GM18909 (cell line): Measurements from ENCODE around the gene COL20A1.
"Not testable (repeated sequence)": the region's sequence is repeated elsewhere in the genome, so short reads cannot be mapped to it uniquely, and the experiment has no call there.

Source experiments
- ATAC-seq: cut with Tn5 transposase; IDR thresholded peaks from one replicate; pipeline ENCODE4 v1.9.1; 2021; ENCODE audit warnings: mild to moderate bottlenecking; ENCODE audit not compliant: unreplicated experiment, poor library complexity

Gene COL20A1

GRCh38 chr20:63329331-63330083 is 36.5 kb downstream of the COL20A1 start:
- ATAC-seq: no peak

DNA sequence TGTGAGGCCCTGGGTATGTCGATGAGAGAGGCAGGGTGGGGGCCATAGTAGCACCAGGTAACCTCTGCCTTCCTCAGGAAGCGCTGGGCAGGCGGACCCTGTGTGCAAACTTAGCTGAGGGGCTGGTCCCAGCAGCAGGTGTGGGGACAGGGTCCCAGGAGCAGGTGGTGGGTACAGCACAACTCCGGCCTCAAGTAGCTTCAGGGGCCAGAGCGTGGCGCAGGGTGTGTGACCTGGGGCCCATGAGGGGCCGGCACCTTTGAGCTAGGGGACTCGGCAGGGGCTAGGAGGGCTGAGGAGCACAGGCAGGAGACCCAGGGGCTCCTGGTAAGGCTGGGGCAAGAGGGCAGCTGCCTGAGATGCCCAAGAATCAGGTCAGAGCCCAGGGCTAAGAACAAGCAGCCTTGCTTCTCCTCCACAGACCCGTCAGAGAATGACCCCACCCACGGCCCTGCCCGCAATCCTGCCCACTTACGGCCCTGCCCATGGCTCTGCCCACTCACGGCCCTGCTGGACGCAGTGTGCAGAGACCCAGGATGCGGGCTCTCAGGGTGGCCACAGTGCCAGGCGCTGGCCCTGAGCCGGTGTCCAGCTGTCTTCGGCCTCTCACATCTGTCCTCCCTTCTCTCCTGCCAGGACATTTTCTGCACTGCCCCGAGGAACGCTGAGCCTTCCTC is 37.2 kb downstream of the COL20A1 start:
- ATAC-seq: no peak

- no peak for ATAC-seq
Observed at GRCh38 chr20:63330940-63331339, 38.0 kb downstream of the COL20A1 start.

GRCh38 chr20:63331741-63332400 is 38.9 kb downstream of the COL20A1 start:
- no peak for ATAC-seq

- ATAC-seq: no peak
Observed at GRCh38 chr20:63332488-63333240, 39.7 kb downstream of the COL20A1 start.

DNA sequence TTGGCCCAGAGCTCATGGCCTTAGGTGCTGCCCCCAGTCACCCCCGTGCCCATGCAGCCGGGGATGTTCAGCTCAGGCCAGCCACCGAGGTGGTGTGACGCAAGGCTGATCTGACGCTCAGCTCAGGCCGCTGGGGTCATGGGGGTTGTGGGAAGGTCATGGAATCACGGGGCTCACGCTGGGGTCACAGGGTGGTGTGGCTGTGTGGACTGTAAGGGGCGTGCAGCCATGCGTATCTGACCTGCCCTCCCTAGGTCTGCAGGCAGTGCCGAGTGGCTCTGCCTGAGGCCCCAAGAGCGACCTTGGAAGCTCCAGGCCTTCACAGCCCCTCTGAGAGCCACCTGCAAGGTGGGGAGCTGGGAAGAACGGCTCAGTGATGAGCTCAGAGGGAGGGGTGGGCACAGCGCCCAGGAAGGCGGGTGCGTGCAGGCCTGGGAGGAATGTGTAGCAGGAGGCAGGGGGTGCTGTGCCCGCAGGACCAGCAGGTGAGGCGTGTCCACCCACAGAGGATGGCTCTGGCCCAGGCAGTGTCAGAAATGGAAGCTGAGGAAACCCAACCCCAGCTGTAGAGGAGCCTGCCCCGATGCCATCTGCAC is 40.4 kb downstream of the COL20A1 start:
- ATAC-seq: no peak

- ATAC-seq: no peak
Observed at GRCh38 chr20:63334356-63334755, 41.4 kb downstream of the COL20A1 start.

DNA sequence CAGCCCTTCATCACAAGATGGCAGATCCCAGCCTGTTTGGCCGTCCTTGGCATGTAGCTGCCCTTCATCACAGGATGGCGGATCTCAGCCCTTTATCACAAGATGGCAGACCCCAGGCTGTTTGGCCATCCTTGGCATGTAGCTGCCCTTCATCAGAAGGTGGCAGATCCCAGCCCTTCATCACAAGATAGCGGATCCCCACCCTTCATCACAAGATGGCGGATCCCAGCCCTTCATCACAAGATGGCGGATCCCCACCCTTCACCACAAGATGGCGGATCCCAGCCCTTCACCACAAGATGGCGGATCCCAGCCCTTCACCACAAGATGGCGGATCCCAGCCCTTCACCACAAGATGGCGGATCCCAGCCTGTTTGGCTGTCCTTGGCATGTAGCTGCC is 42.1 kb downstream of the COL20A1 start:
- ATAC-seq: not testable (repeated sequence)

DNA sequence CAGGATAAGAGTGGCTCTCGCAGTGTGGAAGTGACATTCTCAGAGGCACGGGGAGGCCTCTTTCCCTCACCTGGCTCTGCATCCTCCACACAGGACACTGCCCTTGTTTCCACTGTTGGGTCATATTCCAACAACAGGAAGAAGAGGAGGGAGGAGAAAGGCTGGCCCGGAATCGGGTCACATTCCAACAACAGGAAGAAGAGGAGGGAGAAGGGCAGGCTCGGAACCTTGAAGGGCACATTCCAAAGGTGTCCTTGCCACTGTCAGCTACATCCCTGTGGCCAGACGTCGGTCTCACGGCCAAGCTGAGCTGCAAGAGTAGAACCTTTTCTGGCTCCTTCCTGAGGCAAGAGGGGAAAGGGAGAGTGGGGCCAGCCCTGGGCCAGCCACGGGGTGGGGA is 42.7 kb downstream of the COL20A1 start:
- ATAC-seq: no peak

GRCh38 chr20:63336232-63336752 is 43.3 kb downstream of the COL20A1 start:
- no peak for ATAC-seq

DNA sequence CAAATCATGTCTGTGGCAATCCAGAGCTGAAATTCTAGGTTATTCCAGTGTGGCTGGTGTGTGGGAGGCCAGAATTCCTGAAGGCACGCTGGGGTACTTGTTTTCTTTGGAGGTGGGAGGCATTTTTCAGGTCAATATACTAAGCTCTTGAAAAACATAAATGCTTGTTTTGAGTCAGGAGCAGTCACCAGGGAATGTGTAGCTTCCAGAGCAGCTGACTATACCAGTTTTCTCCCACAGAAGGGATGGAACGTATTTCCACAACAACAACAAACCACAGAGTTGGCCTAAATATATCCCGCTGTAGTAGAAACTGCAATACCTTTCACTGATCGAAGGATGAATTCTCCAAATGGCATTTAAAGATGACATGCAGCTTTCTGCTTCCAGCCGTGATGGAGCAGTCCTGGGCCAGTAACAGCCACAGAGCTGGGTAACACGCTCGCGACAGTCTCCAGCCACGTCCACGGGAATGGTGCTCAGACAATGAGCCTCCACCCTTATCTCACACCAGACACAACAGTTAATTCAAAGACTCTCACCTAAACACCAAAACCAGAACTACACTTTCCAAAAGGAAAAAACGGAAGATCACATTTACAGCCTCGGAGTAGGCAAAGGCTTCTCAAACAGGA is 44.9 kb downstream of the COL20A1 start:
- ATAC-seq: no peak

DNA sequence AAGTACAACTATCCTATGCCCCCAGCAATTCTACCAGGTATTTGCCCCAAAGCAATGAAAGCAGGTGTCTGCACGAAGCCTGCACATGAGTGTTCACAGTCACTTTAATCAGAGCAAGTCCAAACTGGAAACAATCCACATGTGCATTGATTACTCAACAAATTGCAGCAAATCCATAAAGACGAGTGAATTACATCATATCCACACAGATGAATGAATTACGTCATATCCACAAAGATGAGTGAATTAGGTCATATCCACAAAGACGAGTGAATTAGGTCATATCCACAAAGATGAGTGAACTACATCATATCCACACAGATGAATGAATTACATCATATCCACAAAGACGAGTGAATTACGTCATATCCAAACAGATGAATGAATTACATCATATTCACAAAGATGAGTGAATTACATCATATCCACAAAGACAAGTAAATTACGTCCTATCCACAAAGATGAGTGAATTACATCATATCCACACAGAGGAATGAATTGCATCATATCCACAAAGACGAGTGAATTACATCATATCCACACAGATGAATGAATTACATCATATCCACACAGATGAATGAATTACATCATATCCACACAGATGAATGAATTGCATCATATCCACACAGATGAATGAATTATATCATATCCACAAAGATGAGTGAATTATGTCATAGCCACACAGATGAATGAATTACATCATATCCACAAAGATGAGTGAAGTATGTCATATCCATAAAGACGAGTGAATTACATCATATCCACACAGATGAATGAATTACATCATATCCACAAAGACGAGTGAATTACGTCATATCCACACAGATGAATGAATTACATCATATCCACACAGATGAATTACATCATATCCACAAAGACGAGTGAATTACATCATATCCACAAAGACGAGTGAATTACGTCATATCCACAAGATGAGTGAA is 46.4 kb downstream of the COL20A1 start:
- ATAC-seq: not testable (repeated sequence)

GRCh38 chr20:63340158-63340688 is 47.2 kb downstream of the COL20A1 start:
- ATAC-seq: not testable (repeated sequence)

DNA sequence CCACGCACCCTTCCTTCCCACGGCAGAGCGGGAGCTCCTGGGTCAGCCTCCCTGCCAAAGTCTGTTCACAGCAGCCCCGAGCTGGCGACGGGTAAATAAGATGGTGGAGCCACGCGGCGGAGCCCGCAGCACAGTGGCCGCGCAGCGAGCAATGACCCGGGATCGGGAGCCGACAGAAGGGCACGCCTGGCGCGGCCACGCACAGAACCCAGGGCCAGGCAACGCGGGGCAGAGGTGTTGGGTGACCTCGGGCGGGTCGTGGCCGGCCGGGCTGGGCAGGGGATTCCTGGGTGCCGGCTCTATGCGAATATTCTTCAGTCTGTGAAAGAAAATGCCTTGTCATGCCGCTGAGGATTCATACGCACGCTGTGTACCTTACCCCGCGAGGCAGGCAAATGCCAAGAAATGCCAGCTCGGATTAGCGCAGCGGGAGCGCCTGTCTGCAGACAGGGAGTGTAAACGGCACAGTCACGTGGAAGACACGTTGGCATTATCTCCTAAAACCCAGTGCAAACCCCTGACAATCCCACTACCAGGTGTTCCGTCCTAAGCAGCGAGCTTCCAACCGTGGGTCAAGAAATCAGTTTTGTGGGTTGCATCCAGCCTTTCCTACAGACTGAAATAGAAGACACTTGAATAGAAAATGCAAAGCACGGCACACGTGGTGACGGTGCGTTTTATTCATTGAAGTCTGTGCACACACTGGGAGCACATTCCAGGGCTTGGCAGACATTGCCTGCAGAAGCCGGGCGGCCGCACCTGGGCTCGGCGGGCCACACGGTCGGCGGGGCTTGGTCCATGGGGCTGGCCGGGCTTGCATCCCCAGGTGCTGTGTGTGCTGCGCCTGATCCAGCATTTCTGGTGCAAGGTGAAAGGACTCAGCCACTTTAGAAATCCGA is 49.8 kb downstream of the COL20A1 start:
- ATAC-seq: no peak

GRCh38 chr20:63343460-63344445 is 50.8 kb downstream of the COL20A1 start:
- ATAC-seq: no peak
